Measurements from ENCODE around the gene RPL37A.

The RPL37A gene

GRCh38 chr2:216465579-216466195 lies 33.0 kb upstream of the RPL37A start:
- Histone ChIP-seq H3K36me3 (replicated peaks; ENCODE audit: insufficient read depth, low read length) (no peaks in the 10 kb centered on the region), H2AFZ (ENCODE audit: low read length) (no peak overlapping the region), H4K20me1 (ENCODE audit: insufficient read depth, low read length) (no peaks in the 10 kb centered on the region), H3K4me3 (ENCODE audit: low read length) (no peak overlapping the region), H3K79me2 (ENCODE audit: low read length) (no peaks in the 10 kb centered on the region), H3K27me3 (replicated peaks; ENCODE audit: insufficient read depth, low read length) (no peaks in the 10 kb centered on the region), H3K4me1 (ENCODE audit: low read length) (no peaks in the 10 kb centered on the region), H3F3A (ENCODE audit: insufficient read depth, low read length) (no peaks in the 10 kb centered on the region), H3K9ac (ENCODE audit: low read length) (no peak overlapping the region), H3K4me2 (ENCODE audit: low read depth, low read length) (no peak overlapping the region), H3K27ac (ENCODE audit: low read length) (no peak overlapping the region), H3K9me2 (replicated peaks; ENCODE audit: insufficient read depth, low read length) (no peaks in the 10 kb centered on the region), H3K9me3 (replicated peaks; ENCODE audit: insufficient read depth, low read length) (no peaks in the 10 kb centered on the region)
- DNase-seq: no peak
- TF ChIP-seq EZH2 (optimal IDR thresholded peaks at IDR 0.05; ENCODE audit: low read depth, low read length) (no peak), EZH2phosphoT487 (IDR thresholded peaks at IDR 0.05; ENCODE audit: low read length) (no peak), CTCF (IDR thresholded peaks at IDR 0.05; ENCODE audit: low read length) (no peak)

GRCh38 chr2:216467845-216468244 lies 30.8 kb upstream of the RPL37A start:
- Histone ChIP-seq H2AFZ (ENCODE audit: low read length) (no peak overlapping the region), H3K9me3 (replicated peaks; ENCODE audit: insufficient read depth, low read length) (no peaks in the 10 kb centered on the region), H3K4me1 (ENCODE audit: low read length) (no peaks in the 10 kb centered on the region), H3K9ac (ENCODE audit: low read length) (no peak overlapping the region), H3K9me2 (replicated peaks; ENCODE audit: insufficient read depth, low read length) (no peaks in the 10 kb centered on the region), H3K4me2 (ENCODE audit: low read depth, low read length) (no peak overlapping the region), H3K27ac (ENCODE audit: low read length) (no peak overlapping the region), H3K79me2 (ENCODE audit: low read length) (no peaks in the 10 kb centered on the region), H3K27me3 (replicated peaks; ENCODE audit: insufficient read depth, low read length) (no peaks in the 10 kb centered on the region), H4K20me1 (ENCODE audit: insufficient read depth, low read length) (no peaks in the 10 kb centered on the region), H3K4me3 (ENCODE audit: low read length) (no peak overlapping the region), H3F3A (ENCODE audit: insufficient read depth, low read length) (no peaks in the 10 kb centered on the region), H3K36me3 (replicated peaks; ENCODE audit: insufficient read depth, low read length) (no peaks in the 10 kb centered on the region)
- no peak for DNase-seq
- TF ChIP-seq EZH2phosphoT487 (IDR thresholded peaks at IDR 0.05; ENCODE audit: low read length) (no peak), EZH2 (optimal IDR thresholded peaks at IDR 0.05; ENCODE audit: low read depth, low read length) (no peak), CTCF (IDR thresholded peaks at IDR 0.05; ENCODE audit: low read length) (no peak)

GRCh38 chr2:216469661-216470060 lies 29.0 kb upstream of the RPL37A start:
- no peak overlapping the region for H3K4me3 ChIP-seq (ENCODE audit: low read length)
- H2AFZ ChIP-seq (ENCODE audit: low read length): no peak overlapping the region
- H3F3A ChIP-seq (ENCODE audit: insufficient read depth, low read length): no peaks in the 10 kb centered on the region
- no peak overlapping the region for H3K27ac ChIP-seq (ENCODE audit: low read length)
- H3K9me3 ChIP-seq (replicated peaks; ENCODE audit: insufficient read depth, low read length): no peaks in the 10 kb centered on the region
- DNase-seq: no peak
- TF ChIP-seq CTCF (IDR thresholded peaks at IDR 0.05; ENCODE audit: low read length): no peak
- TF ChIP-seq EZH2 (optimal IDR thresholded peaks at IDR 0.05; ENCODE audit: low read depth, low read length): no peak
- no peak for TF ChIP-seq EZH2phosphoT487 (IDR thresholded peaks at IDR 0.05; ENCODE audit: low read length)
- no peak overlapping the region for H3K9ac ChIP-seq (ENCODE audit: low read length)
- H3K36me3 ChIP-seq (replicated peaks; ENCODE audit: insufficient read depth, low read length): no peaks in the 10 kb centered on the region
- no peaks in the 10 kb centered on the region for H3K79me2 ChIP-seq (ENCODE audit: low read length)
- H3K9me2 ChIP-seq (replicated peaks; ENCODE audit: insufficient read depth, low read length): no peaks in the 10 kb centered on the region
- H3K4me1 ChIP-seq (ENCODE audit: low read length): no peaks in the 10 kb centered on the region
- H3K4me2 ChIP-seq (ENCODE audit: low read depth, low read length): no peak overlapping the region
- no peaks in the 10 kb centered on the region for H4K20me1 ChIP-seq (ENCODE audit: insufficient read depth, low read length)
- H3K27me3 ChIP-seq (replicated peaks; ENCODE audit: insufficient read depth, low read length): no peaks in the 10 kb centered on the region

Data from MM.1S (cell line).